CD4-positive, CD25-positive, alpha-beta regulatory T cell (primary cell): ENCODE data around the gene YY1. TPM values are rescaled to one million over a fixed set of nuclear protein-coding genes. Genes with fewer than 3 reads are reported as not detected.
A peak's percentile ranks its signal among the peaks of the same experiment; 100 is the strongest.

Experiments
- ATAC-seq, 2 donors: fragments of 150-1000 bp; cut with Tn5 transposase; one replicate each; pipeline ENCODE4 v1.10.0; 2021; ENCODE audit warnings: low read depth in 2 of 2, moderate number of reproducible peaks in 2 of 2, moderate library complexity in 1 of 2
- DNase-seq, 3 donors: peaks; one replicate each; pipeline versions ENCODE4 v3.0.0 to v3.0.0-alpha.2; 2012 to 2022; ENCODE audit warnings: mixed read lengths in 1 of 3
- H3K27ac ChIP-seq: one replicate; pipeline ENCODE4 v1.7.0; 2013; ENCODE audit warnings: mild to moderate bottlenecking, low read length; ENCODE audit not compliant: insufficient read depth, poor library complexity, severe bottlenecking
- H3K27me3 ChIP-seq: one replicate; pipeline ENCODE4 v1.7.0; 2013; ENCODE audit warnings: low read length; ENCODE audit not compliant: control insufficient read depth, insufficient read depth
- H3K36me3 ChIP-seq: one replicate; pipeline ENCODE4 v1.7.0; 2013; ENCODE audit warnings: mild to moderate bottlenecking, low read length, moderate library complexity; ENCODE audit not compliant: control insufficient read depth, insufficient read depth
- H3K4me1 ChIP-seq: 2 replicates; pipeline ENCODE4 v1.7.0; 2013; ENCODE audit warnings: mild to moderate bottlenecking, low read length; ENCODE audit not compliant: insufficient read depth, control insufficient read depth, poor library complexity, severe bottlenecking
- H3K4me3 ChIP-seq: one replicate; pipeline ENCODE4 v1.7.0; 2013; ENCODE audit warnings: low read depth, mild to moderate bottlenecking, low read length, moderate library complexity
- H3K9me3 ChIP-seq, 2 experiments: 1 replicate in 1 of 2; 2 replicates in 1 of 2; pipeline ENCODE4 v1.7.0; 2013; ENCODE audit warnings: low read length in 2 of 2, mild to moderate bottlenecking in 1 of 2, moderate library complexity in 1 of 2; ENCODE audit not compliant: control insufficient read depth in 2 of 2
- H3K27ac Mint-ChIP-seq, 3 donors: one replicate each; pipeline ENCODE4 v1.8.0; 2020 to 2022; ENCODE audit warnings: mild to moderate bottlenecking in 3 of 3, mixed read lengths in 3 of 3, moderate library complexity in 2 of 3
- H3K27me3 Mint-ChIP-seq: one replicate; pipeline ENCODE4 v1.8.0; 2022; ENCODE audit warnings: mild to moderate bottlenecking, mixed read lengths
- H3K36me3 Mint-ChIP-seq: one replicate; pipeline ENCODE4 v1.8.0; 2020; ENCODE audit warnings: mixed read lengths
- H3K4me1 Mint-ChIP-seq, 4 donors: one replicate each; pipeline ENCODE4 v1.8.0; 2020 to 2022; ENCODE audit warnings: mixed read lengths in 4 of 4, mild to moderate bottlenecking in 1 of 4
- H3K4me3 Mint-ChIP-seq, 4 donors: one replicate each; pipeline ENCODE4 v1.8.0; 2020 to 2022; ENCODE audit warnings: mild to moderate bottlenecking in 4 of 4, mixed read lengths in 4 of 4, moderate library complexity in 3 of 4
- H3K9me3 Mint-ChIP-seq, 7 donors: one replicate each; pipeline ENCODE4 v1.8.0; 2020 to 2022; ENCODE audit warnings: mixed read lengths in 7 of 7, mild to moderate bottlenecking in 3 of 7, moderate library complexity in 2 of 7
- polyA plus RNA-seq, 4 donors: library from polyadenylated mRNA; unstranded; fragments of 300-500 nt; fragmentation: Illumina TruSeq; gene quantifications; one replicate each; pipeline ENCODE4 v1.2.3, GENCODE V29; 2021
- total RNA-seq: library from RNA; stranded (reverse); gene quantifications from one replicate; pipeline ENCODE4 v1.2.3, GENCODE V29; 2022

Gene YY1
- total and polyA plus RNA-seq, 5 donors from 2014 or later, result 16.4 to 79.4 (median 20.7) TPM

GRCh38 chr14:100215330-100215885, 23.5 kb upstream of the YY1 start:
- no peak for DNase-seq
- no peak for ATAC-seq
- H3K4me1 Mint-ChIP-seq, result peaks cover 0 to 35% (median 16%) of the 10 kb centered on the region in 4 donors

GRCh38 chr14:100219126-100219785, 19.7 kb upstream of the YY1 start:
- Histone ChIP-seq H3K36me3 (no peaks in the 10 kb centered on the region), H3K4me3 (no peak overlapping the region), H3K9me3 (no peaks in the 10 kb centered on the region), H3K27me3 (no peaks in the 10 kb centered on the region), H3K4me1 (peaks cover 47% of the 10 kb centered on the region), H3K27ac (no peak overlapping the region)
- Mint-ChIP-seq H3K27ac (peak overlapping the region in 1 of 3 donors; percentile 66), H3K36me3 (no peaks in the 10 kb centered on the region), H3K9me3 (no peaks in the 10 kb centered on the region), H3K27me3 (no peaks in the 10 kb centered on the region), H3K4me3 (peak overlapping the region in 1 of 4 donors; percentile 54), H3K4me1 (peaks cover 7 to 34% (median 19%) of the 10 kb centered on the region in 4 donors)
- no peak for DNase-seq
- ATAC-seq, result no peak

More at GRCh38 chr14:100215330-100215885, 23.5 kb upstream of the YY1 start:
- H3K27me3 ChIP-seq, result no peaks in the 10 kb centered on the region
- H3K9me3 Mint-ChIP-seq, result no peaks in the 10 kb centered on the region
- peaks cover 4% of the 10 kb centered on the region for H3K27me3 Mint-ChIP-seq
- H3K36me3 Mint-ChIP-seq, result no peaks in the 10 kb centered on the region
- H3K27ac ChIP-seq, result no peak overlapping the region
- no peaks in the 10 kb centered on the region for H3K36me3 ChIP-seq
- H3K4me1 ChIP-seq, result peaks cover 25% of the 10 kb centered on the region
- H3K4me3 Mint-ChIP-seq, result peak overlapping the region; percentile 80 to 89 (median 82)
- H3K9me3 ChIP-seq, result no peaks in the 10 kb centered on the region
- H3K4me3 ChIP-seq, result no peak overlapping the region
- peak overlapping the region; percentile 20 to 94 (median 83) for H3K27ac Mint-ChIP-seq

- Histone ChIP-seq H3K27ac (peak overlapping the region; percentile 81), H3K27me3 (no peaks in the 10 kb centered on the region), H3K4me1 (peaks cover 50% of the 10 kb centered on the region), H3K9me3 (no peaks in the 10 kb centered on the region), H3K4me3 (peak overlapping the region; percentile 94), H3K36me3 (no peaks in the 10 kb centered on the region)
- H3K4me3 Mint-ChIP-seq, result no peak overlapping the region
- ATAC-seq (peak; percentile 96), DNase-seq (peak; percentile 54 to 91 (median 73))
- H3K27ac Mint-ChIP-seq, result no peak overlapping the region
- no peaks in the 10 kb centered on the region for H3K27me3 Mint-ChIP-seq
- no peaks in the 10 kb centered on the region for H3K9me3 Mint-ChIP-seq
- peaks cover 14 to 30% (median 16%) of the 10 kb centered on the region in 4 donors for H3K4me1 Mint-ChIP-seq
- H3K36me3 Mint-ChIP-seq, result no peaks in the 10 kb centered on the region
These were observed 17.3 kb upstream of the YY1 start for GRCh38 chr14:100221533-100222223.

DNA sequence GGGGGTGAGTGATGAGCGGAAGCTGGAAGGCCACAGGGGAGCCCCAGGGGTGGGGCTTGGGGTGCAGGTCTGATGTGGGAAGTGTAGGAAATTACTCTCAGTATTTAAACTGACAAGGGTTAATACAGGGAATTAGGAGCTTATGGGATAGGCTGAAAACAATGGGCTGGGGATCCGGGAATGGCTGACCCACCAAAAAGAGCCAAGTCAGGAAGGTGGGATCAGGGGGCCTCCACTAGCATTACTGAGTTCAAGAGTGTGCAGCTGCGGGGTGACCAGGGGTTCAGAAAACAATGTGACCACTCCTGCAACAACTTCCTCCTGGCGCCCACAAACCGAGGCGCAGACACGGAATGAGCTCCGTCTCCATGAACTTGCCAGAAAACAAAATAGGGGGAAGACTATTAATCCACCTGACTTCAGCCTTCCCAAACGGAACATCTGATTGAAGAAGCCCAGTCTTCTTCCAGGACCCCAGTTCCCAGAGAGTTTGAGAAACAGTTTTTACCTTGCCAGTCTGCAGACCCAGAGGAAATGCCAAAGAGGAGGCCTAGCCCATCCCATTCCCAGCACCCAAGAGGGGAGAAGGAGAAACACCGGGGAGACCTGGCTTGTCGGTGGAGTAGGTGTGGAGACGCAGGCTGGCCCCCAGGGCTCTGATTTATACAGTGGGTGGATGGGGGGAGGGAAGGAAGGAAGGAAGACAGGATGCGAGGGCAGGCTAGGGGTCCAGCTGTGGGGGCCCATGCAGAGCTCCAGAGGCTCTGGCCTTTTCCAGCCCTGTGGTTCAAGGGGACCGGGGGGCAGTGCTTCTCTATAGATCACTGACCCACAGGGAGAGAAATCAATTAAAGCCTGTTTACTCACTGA, 16.5 kb upstream of the YY1 start:
- Histone ChIP-seq H3K4me1 (peaks cover 50% of the 10 kb centered on the region), H3K4me3 (peak overlapping the region; percentile 94), H3K27me3 (no peaks in the 10 kb centered on the region), H3K9me3 (no peaks in the 10 kb centered on the region), H3K36me3 (no peaks in the 10 kb centered on the region), H3K27ac (peak overlapping the region; percentile 81)
- Mint-ChIP-seq H3K4me3 (no peak overlapping the region), H3K27me3 (no peaks in the 10 kb centered on the region), H3K4me1 (peaks cover 14 to 30% (median 16%) of the 10 kb centered on the region in 4 donors), H3K9me3 (no peaks in the 10 kb centered on the region), H3K36me3 (no peaks in the 10 kb centered on the region), H3K27ac (no peak overlapping the region)
- peak in 1 of 3 donors; percentile 50 for DNase-seq
- ATAC-seq, result no peak

- peaks cover 11 to 31% (median 22%) of the 10 kb centered on the region in 4 donors for H3K4me1 Mint-ChIP-seq
- Histone ChIP-seq H3K9me3 (no peaks in the 10 kb centered on the region), H3K4me1 (peaks cover 50% of the 10 kb centered on the region), H3K4me3 (peak overlapping the region; percentile 94), H3K36me3 (no peaks in the 10 kb centered on the region), H3K27ac (peak overlapping the region; percentile 81), H3K27me3 (no peaks in the 10 kb centered on the region)
- no peak overlapping the region for H3K27ac Mint-ChIP-seq
- DNase-seq, result peak in 1 of 3 donors; percentile 45
- H3K9me3 Mint-ChIP-seq, result no peaks in the 10 kb centered on the region
- H3K36me3 Mint-ChIP-seq, result no peaks in the 10 kb centered on the region
- H3K27me3 Mint-ChIP-seq, result no peaks in the 10 kb centered on the region
- no peak for ATAC-seq
- H3K4me3 Mint-ChIP-seq, result no peak overlapping the region
These were observed 15.4 kb upstream of the YY1 start for GRCh38 chr14:100223332-100224201.

DNA sequence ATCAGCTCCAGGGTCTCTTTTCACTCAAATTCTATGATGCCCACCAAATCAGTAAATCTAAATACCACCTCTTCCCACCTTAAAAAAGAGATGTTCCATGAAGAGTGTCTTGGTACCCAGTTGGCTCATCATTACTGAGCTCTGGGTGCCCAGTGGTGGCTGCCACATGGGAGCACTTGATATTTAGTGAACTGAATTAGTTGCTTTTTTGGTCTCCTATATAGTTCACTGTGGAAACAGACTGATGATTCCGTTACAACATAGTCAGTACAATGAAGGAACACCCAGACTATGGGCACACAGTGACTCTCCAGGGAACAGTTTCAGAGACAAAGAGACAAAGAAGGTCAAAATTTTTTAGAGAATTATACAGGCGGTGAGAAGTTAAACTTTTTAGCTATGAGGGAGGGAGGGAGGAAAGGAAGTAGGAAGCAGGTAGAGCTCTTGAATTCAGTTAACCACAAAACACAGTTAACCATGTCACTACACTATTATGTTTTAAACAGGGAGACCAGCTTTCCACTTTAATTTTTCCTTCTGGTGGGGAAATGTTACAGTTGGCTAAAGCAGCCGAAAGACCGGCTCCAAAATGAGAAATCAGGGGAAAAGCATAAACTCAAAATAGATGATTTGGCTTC, 14.6 kb upstream of the YY1 start:
- H3K36me3 ChIP-seq, result no peaks in the 10 kb centered on the region
- Mint-ChIP-seq H3K9me3 (no peaks in the 10 kb centered on the region), H3K4me3 (no peak overlapping the region), H3K4me1 (peaks cover 15 to 33% (median 26%) of the 10 kb centered on the region in 4 donors), H3K27me3 (no peaks in the 10 kb centered on the region), H3K27ac (no peak overlapping the region), H3K36me3 (peaks cover under 1% of the 10 kb centered on the region)
- no peaks in the 10 kb centered on the region for H3K9me3 ChIP-seq
- H3K27ac ChIP-seq, result peak overlapping the region; percentile 81
- H3K4me1 ChIP-seq, result peaks cover 50% of the 10 kb centered on the region
- DNase-seq (peak in 1 of 3 donors; percentile 43), ATAC-seq (peak; percentile 13 to 38)
- peak overlapping the region; percentile 94 for H3K4me3 ChIP-seq
- H3K27me3 ChIP-seq, result no peaks in the 10 kb centered on the region
